Panc1 (cell line): Measurements from ENCODE around the gene APPL1. TPM values are rescaled to one million over a fixed set of nuclear protein-coding genes. Genes with fewer than 3 reads are reported as not detected.

Experiments used
- ATAC-seq: fragments of 200-7000 bp; cut with Tn5 transposase; 2 replicates; pipeline ENCODE4 v1.9.1; 2020; ENCODE audit warnings: mild to moderate bottlenecking, moderate library complexity
- BruUV-seq: library from RNA; stranded (reverse); fragments of 400-500 nt; replicated peaks from 2 replicates; lab custom pipeline; 2021; lab: Mats Ljungman, UMichigan
- CTCF ChIA-PET: fragments of 300-600 bp; sonication (Branson Sonifier 250); formaldehyde crosslinking; loops from one replicate; lab custom pipeline; 2022; ENCODE audit warnings: antibody characterized with exemption; lab: Charles Lee
- POLR2A ChIA-PET: fragments of 300-600 bp; sonication (Branson Sonifier 250); formaldehyde crosslinking; loops from one replicate; lab custom pipeline; 2022; ENCODE audit warnings: antibody characterized with exemption; lab: Charles Lee
- DNase-seq: peaks from one replicate; pipeline ENCODE4 v3.0.0-alpha.2; 2010; ENCODE audit warnings: low read depth, low spot score
- H3K27ac ChIP-seq: 2 replicates; pipeline ENCODE4 v1.5.1; 2011; ENCODE audit warnings: mild to moderate bottlenecking, low read length, inconsistent platforms
- H3K27me3 ChIP-seq: fragments of 200-500 bp; sonication (Bioruptor generic); 2 replicates; pipeline ENCODE4 v1.6.0; 2014; ENCODE audit warnings: low read length, inconsistent platforms; ENCODE audit not compliant: control insufficient read depth, insufficient read depth
- H3K36me3 ChIP-seq: fragments of 200-500 bp; sonication (Bioruptor generic); 2 replicates; pipeline ENCODE4 v1.5.1; 2014; ENCODE audit warnings: inconsistent platforms, mild to moderate bottlenecking, low read length, moderate library complexity; ENCODE audit not compliant: control insufficient read depth, insufficient read depth
- H3K4me1 ChIP-seq: 2 replicates; pipeline ENCODE4 v1.5.1; 2011; ENCODE audit warnings: inconsistent platforms, mild to moderate bottlenecking, low read length, moderate library complexity; ENCODE audit not compliant: control insufficient read depth, insufficient read depth
- H3K4me3 ChIP-seq, 2 experiments: 2 replicates each; pipeline ENCODE4 v1.5.1; 2011 to 2012; ENCODE audit warnings: low read depth in 2 of 2, low read length in 2 of 2, mild to moderate bottlenecking in 2 of 2, inconsistent platforms in 1 of 2, moderate library complexity in 1 of 2
- H3K9me3 ChIP-seq: fragments of 200-500 bp; sonication (Bioruptor generic); 2 replicates; pipeline ENCODE4 v1.5.1; 2014; ENCODE audit warnings: low read depth, mild to moderate bottlenecking, inconsistent platforms, low read length, moderate library complexity; ENCODE audit not compliant: control insufficient read depth, insufficient read depth
- CTCF ChIP-seq: fragments of 450-650 bp; IDR thresholded peaks from 2 replicates; pipeline ENCODE4 v1.5.1; 2017; ENCODE audit warnings: mild to moderate bottlenecking
- POLR2AphosphoS5 ChIP-seq: IDR thresholded peaks from 2 replicates; pipeline ENCODE4 v1.6.1; 2012; ENCODE audit warnings: mild to moderate bottlenecking, low read depth, low read length, moderate library complexity
- REST ChIP-seq, 2 experiments: IDR thresholded peaks; 2 replicates each; pipeline ENCODE4 v1.6.1; 2011 to 2012; ENCODE audit warnings: low read depth in 2 of 2, control low read depth in 1 of 2, low read length in 1 of 2, mild to moderate bottlenecking in 1 of 2, moderate library complexity in 1 of 2; ENCODE audit not compliant: insufficient read depth in 1 of 2
- SIN3A ChIP-seq: IDR thresholded peaks from 2 replicates; pipeline ENCODE4 v1.6.1; 2012; ENCODE audit warnings: low read depth, mild to moderate bottlenecking, low read length, moderate library complexity, borderline replicate concordance; ENCODE audit not compliant: insufficient read depth
- TCF7L2 ChIP-seq: IDR thresholded peaks from 2 replicates; pipeline ENCODE4 v1.6.1; 2011; ENCODE audit warnings: mild to moderate bottlenecking, low read depth, low read length, inconsistent platforms
- in situ Hi-C: cut with HindIII; loops from 2 replicates; pipeline ENCODE4 v1.10.0; 2016; ENCODE audit warnings: low sequenced_read_pairs, low pct_unique_long_range_greater_than_20kb
- intact Hi-C: fragments of 100-400 bp; cut with micrococcal nuclease; formaldehyde crosslinking; loops from one replicate; pipeline ENCODE4 v1.10.0; 2022; ENCODE audit not compliant: unreplicated experiment
- total RNA-seq: library from RNA; stranded (reverse); gene quantifications from one replicate; pipeline ENCODE4 v1.2.1, GENCODE V29; 2021; ENCODE audit not compliant: unreplicated experiment

Gene APPL1
- total RNA-seq, 1 experiment from 2014 or later: 36.3 TPM

- no TSS peak for BruUV-seq
- ChIA-PET CTCF (no interaction called here), POLR2A (no interaction called here)
- Histone ChIP-seq H3K27me3 (no peaks in the 10 kb centered on the region), H3K36me3 (no peaks in the 10 kb centered on the region; the same call in 1 of the 2 replicates), H3K27ac (peak overlapping the region; percentile 84), H3K4me3 (peak overlapping the region; percentile 86 to 87), H3K9me3 (no peaks in the 10 kb centered on the region), H3K4me1 (peaks cover 19% of the 10 kb centered on the region)
- DNase-seq (no peak), ATAC-seq (peak; percentile 74)
- intact Hi-C loops: loop anchor here (10.0 kb wide), 1 partner anchor 123 kb away; no protein-coding TSS in a partner anchor
- TF ChIP-seq REST (IDR thresholded peaks at IDR 0.05; ENCODE audit: insufficient read depth in 1 of 2, low read depth in 2 of 2, low read length in 1 of 2) (no peak), TCF7L2 (no peak), POLR2AphosphoS5 (no peak), SIN3A (no peak), CTCF (no peak)
- in situ Hi-C loops: no loop called here
Measured at GRCh38 chr3:57227930-57228751, 612 bp downstream of the APPL1 start.

- POLR2A ChIA-PET: interaction anchor here (0.6 kb wide), 1 partner anchor 123 kb away, joined by 3 read pairs; no protein-coding TSS in a partner anchor
- H3K27ac ChIP-seq: 0 out of 2 replicates have a peak overlapping the region, but pooled peaks have one; percentile 4
- no peaks in the 10 kb centered on the region for H3K27me3 ChIP-seq
- BruUV-seq: no TSS peak
- intact Hi-C loops (no loop called here), in situ Hi-C loops (no loop called here)
- H3K9me3 ChIP-seq: no peaks in the 10 kb centered on the region
- peaks cover 21% of the 10 kb centered on the region for H3K4me1 ChIP-seq
- no peak overlapping the region for H3K4me3 ChIP-seq
- ATAC-seq (no peak), DNase-seq (no peak)
- H3K36me3 ChIP-seq: no peaks in the 10 kb centered on the region; the same call in 1 of the 2 replicates
- TF ChIP-seq REST (IDR thresholded peaks at IDR 0.05; ENCODE audit: insufficient read depth in 1 of 2, low read depth in 2 of 2, low read length in 1 of 2): no peak
- CTCF ChIA-PET: no interaction called here
Measured at GRCh38 chr3:57230006-57230405, 2.5 kb downstream of the APPL1 start.
